Rectal smooth muscle tissue (tissue), 1 donor: ENCODE results near the gene SYT2.
"Not testable (repeated sequence)": the region's sequence is repeated elsewhere in the genome, so short reads cannot be mapped to it uniquely, and the experiment has no call there.

Experiments used
- H3K27ac ChIP-seq: one replicate; pipeline ENCODE4 v1.7.0; 2013; ENCODE audit warnings: low read depth, low read length, inconsistent platforms
- H3K27me3 ChIP-seq: one replicate; pipeline ENCODE4 v1.7.0; 2013; ENCODE audit warnings: low read length; ENCODE audit not compliant: control insufficient read depth, insufficient read depth
- H3K36me3 ChIP-seq: one replicate; pipeline ENCODE4 v1.7.0; 2013; ENCODE audit warnings: low read length; ENCODE audit not compliant: control insufficient read depth, insufficient read depth
- H3K4me1 ChIP-seq: one replicate; pipeline ENCODE4 v1.7.0; 2013; ENCODE audit warnings: low read length; ENCODE audit not compliant: control insufficient read depth, insufficient read depth
- H3K4me3 ChIP-seq: one replicate; pipeline ENCODE4 v1.7.0; 2013; ENCODE audit warnings: low read length
- H3K9ac ChIP-seq: one replicate; pipeline ENCODE4 v1.7.0; 2013; ENCODE audit warnings: low read length

The SYT2 gene

GRCh38 chr1:202587859-202588485, 122.3 kb downstream of the SYT2 start:
- H3K36me3 ChIP-seq, result peaks cover 8% of the 10 kb centered on the region
- H3K4me1 ChIP-seq, result peaks cover 48% of the 10 kb centered on the region
- H3K9ac ChIP-seq, result no peak overlapping the region
- H3K27me3 ChIP-seq, result no peaks in the 10 kb centered on the region
- no peak overlapping the region for H3K4me3 ChIP-seq
- peak overlapping the region; percentile 82 for H3K27ac ChIP-seq

- peaks cover 48% of the 10 kb centered on the region for H3K4me1 ChIP-seq
- H3K27me3 ChIP-seq, result no peaks in the 10 kb centered on the region
- H3K36me3 ChIP-seq, result peaks cover 6% of the 10 kb centered on the region
- no peak overlapping the region for H3K4me3 ChIP-seq
- peak overlapping the region; percentile 82 for H3K27ac ChIP-seq
- H3K9ac ChIP-seq, result no peak overlapping the region
Measured at GRCh38 chr1:202586871-202587270, 123.4 kb downstream of the SYT2 start.

GRCh38 chr1:202586018-202586821, 124.0 kb downstream of the SYT2 start:
- H3K9ac ChIP-seq, result no peak overlapping the region
- H3K27ac ChIP-seq, result peak overlapping the region; percentile 73
- no peak overlapping the region for H3K4me3 ChIP-seq
- peaks cover 48% of the 10 kb centered on the region for H3K4me1 ChIP-seq
- H3K27me3 ChIP-seq, result no peaks in the 10 kb centered on the region
- H3K36me3 ChIP-seq, result peaks cover 7% of the 10 kb centered on the region

GRCh38 chr1:202585590-202585933, 124.7 kb downstream of the SYT2 start:
- H3K27ac ChIP-seq, result peak overlapping the region; percentile 73
- no peaks in the 10 kb centered on the region for H3K27me3 ChIP-seq
- no peak overlapping the region for H3K9ac ChIP-seq
- peaks cover 48% of the 10 kb centered on the region for H3K4me1 ChIP-seq
- H3K4me3 ChIP-seq, result no peak overlapping the region
- H3K36me3 ChIP-seq, result peaks cover 13% of the 10 kb centered on the region

GRCh38 chr1:202584707-202585589, 125.3 kb downstream of the SYT2 start:
- Histone ChIP-seq H3K36me3 (peaks cover 13% of the 10 kb centered on the region), H3K9ac (no peak overlapping the region), H3K27ac (no peak overlapping the region), H3K4me1 (peaks cover 53% of the 10 kb centered on the region), H3K27me3 (no peaks in the 10 kb centered on the region), H3K4me3 (no peak overlapping the region)

GRCh38 chr1:202582350-202582749, 127.9 kb downstream of the SYT2 start:
- H3K4me3 ChIP-seq, H3K27me3 ChIP-seq, H3K27ac ChIP-seq, H3K9ac ChIP-seq: not testable (repeated sequence)
- Histone ChIP-seq H3K4me1 (peaks cover 53% of the 10 kb centered on the region), H3K36me3 (peaks cover 13% of the 10 kb centered on the region)

GRCh38 chr1:202580619-202581018, 129.6 kb downstream of the SYT2 start:
- H3K4me3 ChIP-seq, result no peak overlapping the region
- H3K27me3 ChIP-seq, result no peaks in the 10 kb centered on the region
- peak overlapping the region; percentile 81 for H3K27ac ChIP-seq
- peaks cover 48% of the 10 kb centered on the region for H3K4me1 ChIP-seq
- peaks cover 13% of the 10 kb centered on the region for H3K36me3 ChIP-seq
- H3K9ac ChIP-seq, result no peak overlapping the region

- peaks cover 18% of the 10 kb centered on the region for H3K36me3 ChIP-seq
- H3K9ac ChIP-seq, result no peak overlapping the region
- no peaks in the 10 kb centered on the region for H3K27me3 ChIP-seq
- H3K4me3 ChIP-seq, result no peak overlapping the region
- H3K4me1 ChIP-seq, result peaks cover 50% of the 10 kb centered on the region
- peak overlapping the region; percentile 81 for H3K27ac ChIP-seq
Measured at GRCh38 chr1:202579806-202580205, 130.4 kb downstream of the SYT2 start.

- H3K9ac ChIP-seq, result no peak overlapping the region
- H3K27ac ChIP-seq, result peak overlapping the region; percentile 81
- no peaks in the 10 kb centered on the region for H3K27me3 ChIP-seq
- peaks cover 15% of the 10 kb centered on the region for H3K36me3 ChIP-seq
- no peak overlapping the region for H3K4me3 ChIP-seq
- peaks cover 52% of the 10 kb centered on the region for H3K4me1 ChIP-seq
Measured at GRCh38 chr1:202578565-202578964, 131.7 kb downstream of the SYT2 start.

GRCh38 chr1:202578001-202578504, 132.2 kb downstream of the SYT2 start:
- no peaks in the 10 kb centered on the region for H3K27me3 ChIP-seq
- H3K4me1 ChIP-seq, result peaks cover 52% of the 10 kb centered on the region
- H3K4me3 ChIP-seq, result no peak overlapping the region
- H3K27ac ChIP-seq, result peak overlapping the region; percentile 81
- no peak overlapping the region for H3K9ac ChIP-seq
- peaks cover 15% of the 10 kb centered on the region for H3K36me3 ChIP-seq

GRCh38 chr1:202577381-202577780, 132.9 kb downstream of the SYT2 start:
- H3K27ac ChIP-seq, result peak overlapping the region; percentile 81
- H3K4me1 ChIP-seq, result peaks cover 52% of the 10 kb centered on the region
- no peak overlapping the region for H3K4me3 ChIP-seq
- peaks cover 15% of the 10 kb centered on the region for H3K36me3 ChIP-seq
- no peaks in the 10 kb centered on the region for H3K27me3 ChIP-seq
- H3K9ac ChIP-seq, result no peak overlapping the region

- Histone ChIP-seq H3K36me3 (peaks cover 15% of the 10 kb centered on the region), H3K4me3 (no peak overlapping the region), H3K9ac (no peak overlapping the region), H3K4me1 (peaks cover 55% of the 10 kb centered on the region), H3K27ac (peak overlapping the region; percentile 81), H3K27me3 (no peaks in the 10 kb centered on the region)
Measured at GRCh38 chr1:202576816-202577215, 133.4 kb downstream of the SYT2 start.
